Measurements from ENCODE around the gene HDAC1.
"Not testable (repeated sequence)": the region's sequence is repeated elsewhere in the genome, so short reads cannot be mapped to it uniquely, and the experiment has no call there.

Gene HDAC1

GRCh38 chr1:32274646-32275340, 17.1 kb upstream of the HDAC1 start:
- no peak for DNase-seq

GRCh38 chr1:32275424-32275823, 16.5 kb upstream of the HDAC1 start:
- no peak for DNase-seq

- no peak for DNase-seq
Measured at GRCh38 chr1:32276032-32276782, 15.7 kb upstream of the HDAC1 start.

DNA sequence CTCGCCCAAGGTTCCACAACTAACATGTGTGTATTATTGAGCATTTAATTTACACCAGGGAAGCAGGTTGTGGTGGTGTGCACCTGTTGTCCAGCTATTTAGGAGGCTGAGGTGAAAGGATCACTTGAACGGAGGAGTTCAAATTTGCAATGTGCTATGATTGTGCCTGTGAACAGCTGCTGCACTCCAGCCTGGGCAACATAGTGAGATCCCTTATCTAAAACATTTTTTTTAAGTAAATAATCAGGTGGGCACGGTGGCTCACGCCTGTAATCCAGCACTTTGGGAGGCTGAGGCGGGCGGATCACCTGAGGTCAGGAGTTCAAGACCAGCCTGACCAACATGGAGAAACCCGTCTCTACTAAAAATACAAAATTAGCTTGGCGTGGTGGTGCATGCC, 7.1 kb upstream of the HDAC1 start:
- DNase-seq, result not testable (repeated sequence)

GRCh38 chr1:32285658-32286057, 6.2 kb upstream of the HDAC1 start:
- no peak for DNase-seq

DNA sequence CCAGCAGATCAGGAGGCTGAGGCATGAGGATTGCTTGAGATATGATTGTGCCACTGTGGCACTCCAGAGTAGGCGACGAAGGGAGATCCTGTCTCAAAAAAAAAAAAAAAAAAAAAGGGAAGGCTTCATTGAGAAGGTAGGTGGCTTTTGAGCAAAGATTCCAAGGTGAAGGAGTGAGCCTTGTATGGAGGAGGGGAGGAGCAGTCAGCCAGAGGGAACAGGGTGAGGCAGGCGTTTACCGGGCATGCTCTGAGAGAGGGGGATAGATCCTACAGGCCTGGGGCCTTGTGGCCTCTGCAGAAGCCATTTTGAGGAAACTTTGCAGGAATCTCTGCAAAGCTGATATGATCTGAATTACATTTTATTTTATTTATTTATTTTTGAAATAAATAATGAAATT, 5.1 kb upstream of the HDAC1 start:
- no peak for DNase-seq

DNA sequence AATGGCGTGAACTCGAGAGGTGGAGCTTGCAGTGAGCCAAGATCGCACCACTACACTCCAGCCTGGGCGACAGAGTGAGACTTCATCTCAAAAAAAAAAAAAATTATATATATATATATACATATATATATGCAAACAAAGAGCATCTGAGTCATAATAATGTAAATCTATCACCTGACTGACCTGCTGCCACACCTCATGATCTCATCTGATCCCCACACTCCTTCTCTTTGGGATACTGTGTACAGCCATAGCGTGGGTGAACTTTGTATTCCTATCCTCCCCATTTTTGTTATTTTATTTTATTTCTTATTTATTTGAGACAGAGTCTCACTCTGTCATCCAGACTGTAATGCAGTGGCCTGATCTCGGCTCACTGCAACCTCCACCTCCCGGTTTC, 2.6 kb upstream of the HDAC1 start:
- DNase-seq, result no peak

GRCh38 chr1:32291145-32291707, 657 bp upstream of the HDAC1 start:
- peak; percentile 15 for DNase-seq

DNA sequence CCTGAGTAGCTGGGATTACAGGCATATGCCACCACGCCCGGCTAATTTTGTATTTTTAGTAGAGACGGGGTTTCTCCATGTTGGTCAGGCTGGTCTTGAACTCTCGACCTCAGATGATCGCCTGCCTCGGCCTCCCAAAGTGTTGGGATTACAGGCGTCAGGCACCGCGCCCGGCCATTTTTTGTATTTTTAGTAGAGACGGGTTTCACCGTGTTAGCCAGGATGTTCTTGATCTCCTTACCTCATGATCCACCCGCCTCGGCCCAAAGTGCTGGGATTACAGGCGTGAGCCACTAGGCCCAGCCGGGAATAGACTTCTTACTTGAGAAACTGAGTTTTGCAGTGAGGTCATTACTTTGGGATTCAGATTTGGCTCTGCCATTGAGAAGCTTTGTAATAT, 6.3 kb downstream of the HDAC1 start:
- DNase-seq, result not testable (repeated sequence)

DNA sequence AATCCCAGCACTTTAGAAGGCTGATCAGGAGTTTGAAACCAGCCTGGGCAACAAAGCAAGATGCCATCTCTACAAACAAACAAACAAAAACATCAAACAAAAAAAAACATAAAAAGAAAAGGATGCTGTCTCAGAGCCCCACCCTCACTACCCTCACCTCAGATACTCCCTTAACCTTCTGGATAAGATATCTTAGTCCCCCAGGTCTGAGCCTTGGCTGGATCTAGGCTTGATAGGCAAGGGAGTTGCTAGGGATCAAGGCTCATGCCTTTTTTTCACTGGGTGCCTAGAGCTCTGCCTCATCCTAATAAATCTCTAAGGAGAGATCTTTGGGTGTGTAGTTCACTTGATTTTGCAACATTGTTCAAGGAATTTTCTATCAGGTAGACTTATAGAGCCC, 7.4 kb downstream of the HDAC1 start:
- DNase-seq, result no peak

DNA sequence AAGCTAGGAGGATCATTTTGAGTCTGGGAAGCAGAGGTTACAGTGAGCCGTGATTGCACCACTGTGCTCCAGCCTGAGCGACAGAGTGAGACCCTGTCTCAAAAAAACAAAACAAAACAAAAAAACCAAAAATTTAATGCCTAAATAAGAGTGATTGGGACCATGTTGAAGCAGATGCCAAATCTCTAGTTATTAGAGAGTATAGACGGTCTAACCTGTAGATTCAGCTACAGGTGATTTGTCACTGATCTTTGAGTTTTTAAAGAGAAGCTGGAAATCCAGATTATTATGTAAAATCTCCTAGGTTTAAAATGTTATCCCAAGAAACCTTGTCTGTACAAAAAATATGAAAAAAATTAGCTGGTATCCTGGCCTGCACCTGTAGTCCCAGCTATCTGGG, 11.5 kb downstream of the HDAC1 start:
- no peak for DNase-seq

DNA sequence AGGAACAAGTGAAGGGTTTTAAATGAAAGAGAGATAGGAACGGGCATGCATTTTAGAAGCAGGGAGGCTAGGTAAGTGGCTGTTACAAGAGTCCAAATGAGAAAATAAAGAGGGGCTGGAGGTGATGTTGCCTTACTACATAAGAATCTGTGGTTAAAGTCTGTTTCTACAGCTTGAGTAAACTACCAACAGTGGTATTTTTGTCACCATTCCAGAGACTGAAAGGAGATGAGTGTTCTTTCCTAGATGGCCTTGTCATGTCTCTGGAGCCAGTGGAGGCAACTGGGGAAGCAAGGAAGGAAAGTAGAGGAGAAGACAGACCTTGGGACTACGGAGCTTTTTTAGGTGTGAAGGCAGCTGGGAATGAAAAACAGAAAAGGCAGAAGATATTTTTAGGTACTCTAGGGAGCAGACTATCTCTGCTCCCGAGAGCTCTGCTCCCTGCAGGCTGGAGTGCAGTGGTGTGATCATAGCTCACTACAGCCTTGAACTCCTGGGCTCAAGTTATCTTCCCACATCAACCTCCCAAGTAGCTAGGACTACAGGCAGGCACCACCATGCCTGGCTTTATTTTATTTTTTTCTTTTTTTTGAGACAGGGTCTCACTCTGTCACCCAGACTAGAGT, 12.2 kb downstream of the HDAC1 start:
- DNase-seq, result no peak

- DNase-seq, result no peak
Measured at GRCh38 chr1:32305310-32305709, 13.4 kb downstream of the HDAC1 start.

DNA sequence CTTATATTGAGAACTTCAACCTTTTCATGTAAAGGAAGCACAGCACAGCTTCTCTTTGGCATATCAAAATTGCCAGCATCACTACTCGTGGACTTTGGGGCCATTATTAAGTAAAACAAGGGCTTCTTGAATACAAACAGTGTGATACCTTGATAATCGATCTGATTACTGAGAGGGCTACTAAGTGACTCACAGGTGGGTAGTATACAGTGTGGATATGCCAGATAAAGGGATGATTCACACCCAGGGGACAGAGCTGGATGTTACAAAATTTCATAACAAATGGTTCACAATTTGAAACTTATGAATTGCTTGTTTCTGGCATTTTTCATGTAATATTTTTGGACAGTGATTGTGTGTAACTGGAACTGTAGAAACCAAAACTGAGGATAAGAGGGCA, 15.4 kb downstream of the HDAC1 start:
- DNase-seq, result no peak

DNA sequence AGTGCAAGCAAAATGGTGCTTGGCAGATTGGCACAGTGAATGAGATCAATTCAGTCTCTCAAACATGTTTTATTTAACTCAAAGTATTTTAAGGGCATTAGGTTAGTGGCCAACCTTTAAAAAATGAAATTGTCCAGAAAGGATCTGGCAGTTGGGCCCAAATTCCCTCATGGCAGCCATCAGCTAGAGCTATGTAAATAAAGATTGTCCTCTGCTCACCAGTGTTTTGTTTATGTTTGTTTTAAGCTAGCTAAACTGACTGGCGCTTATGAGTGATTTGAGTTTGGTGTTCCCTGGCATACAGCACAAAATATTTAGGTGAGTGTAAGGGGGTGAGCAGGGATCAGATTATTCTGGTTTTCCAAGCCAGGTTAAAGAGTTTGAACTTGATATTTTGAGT, 18.1 kb downstream of the HDAC1 start:
- no peak for DNase-seq

DNA sequence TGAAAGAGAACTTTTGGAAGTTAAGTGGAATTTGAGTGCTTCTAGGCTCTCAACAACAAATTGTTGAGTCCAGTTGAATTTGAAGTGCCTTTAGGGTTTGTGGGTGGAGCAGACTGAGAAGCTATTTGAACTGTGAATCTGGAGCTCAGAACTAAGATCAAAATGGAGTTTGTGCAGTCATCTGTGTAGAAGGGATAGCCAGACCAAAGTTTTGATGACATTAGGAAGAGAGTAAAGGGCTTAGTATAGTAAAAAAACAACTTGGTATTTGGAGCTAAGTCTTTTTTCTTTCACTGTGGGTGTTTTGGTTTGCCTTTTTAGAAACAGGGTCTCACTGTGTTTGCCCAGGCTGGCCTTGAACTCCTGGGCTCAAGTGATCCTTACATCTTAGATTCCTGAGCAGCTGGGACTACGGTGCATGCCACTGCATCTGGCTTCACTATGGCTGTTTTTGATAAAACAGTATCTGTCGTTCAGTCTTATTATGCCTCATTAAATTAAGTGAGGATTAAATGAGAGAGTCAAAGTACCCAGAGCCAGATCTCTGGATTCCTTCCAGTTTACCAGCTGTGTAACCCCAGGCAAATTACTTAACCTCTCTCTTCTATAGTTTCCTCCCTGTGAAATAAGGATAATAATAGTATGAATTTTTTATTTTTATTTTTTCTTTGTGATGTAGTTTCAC, 20.0 kb downstream of the HDAC1 start:
- DNase-seq, result no peak

DNA sequence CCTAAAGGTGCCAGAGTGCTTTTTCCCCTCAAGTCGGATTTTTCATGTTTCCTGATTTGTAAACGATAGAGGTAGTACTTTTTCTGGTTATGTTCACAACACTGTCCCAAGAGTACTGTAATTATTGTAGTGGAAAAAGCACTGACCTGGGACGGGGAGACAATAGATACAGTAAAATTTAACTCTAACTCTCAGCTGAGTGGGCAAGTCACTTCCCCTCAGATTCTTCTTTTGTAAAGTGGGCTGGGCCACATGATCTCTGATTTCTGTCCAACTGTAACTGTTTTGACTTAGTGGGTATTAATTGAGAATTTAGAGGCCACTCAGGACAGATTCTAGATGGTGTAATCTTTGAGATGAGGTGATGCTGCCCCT, 25.0 kb downstream of the HDAC1 start:
- DNase-seq, result no peak

DNA sequence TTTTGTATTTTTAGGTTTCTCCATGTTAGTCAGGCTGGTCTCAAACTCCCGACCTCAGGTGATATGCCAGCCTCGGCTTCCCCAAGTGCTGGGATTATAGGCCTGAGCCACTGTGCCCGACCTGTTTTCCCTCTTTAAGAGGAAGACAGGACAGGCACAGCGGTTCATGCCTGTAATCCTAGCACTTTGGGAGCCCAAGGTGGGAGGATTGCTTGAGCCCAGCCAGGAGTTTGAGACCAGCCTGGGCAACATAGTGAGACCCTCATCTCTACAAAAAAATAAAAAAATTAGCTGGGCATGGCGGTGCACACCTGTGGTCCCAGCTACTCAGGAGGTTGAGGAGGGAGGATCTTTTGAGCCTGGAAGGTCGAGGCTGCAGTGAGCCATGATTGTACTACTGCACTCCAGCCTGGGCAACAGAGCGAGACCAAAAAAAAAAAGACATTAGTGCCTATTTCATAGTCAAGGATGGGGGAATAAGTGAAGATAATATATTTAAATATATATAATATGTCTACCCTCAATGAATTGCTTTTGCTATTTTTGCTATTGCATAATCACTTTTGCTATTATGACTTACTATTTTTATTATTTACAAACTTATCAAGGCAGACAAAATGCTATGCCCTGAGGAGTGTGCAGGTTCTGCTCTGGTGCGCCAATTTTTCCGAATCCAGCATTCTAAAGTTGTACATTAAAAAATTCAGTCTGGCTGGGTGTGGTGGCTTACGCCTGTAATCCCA, 26.4 kb downstream of the HDAC1 start:
- DNase-seq, result no peak

- no peak for DNase-seq
Measured at GRCh38 chr1:32321712-32322291, 29.9 kb downstream of the HDAC1 start.

DNA sequence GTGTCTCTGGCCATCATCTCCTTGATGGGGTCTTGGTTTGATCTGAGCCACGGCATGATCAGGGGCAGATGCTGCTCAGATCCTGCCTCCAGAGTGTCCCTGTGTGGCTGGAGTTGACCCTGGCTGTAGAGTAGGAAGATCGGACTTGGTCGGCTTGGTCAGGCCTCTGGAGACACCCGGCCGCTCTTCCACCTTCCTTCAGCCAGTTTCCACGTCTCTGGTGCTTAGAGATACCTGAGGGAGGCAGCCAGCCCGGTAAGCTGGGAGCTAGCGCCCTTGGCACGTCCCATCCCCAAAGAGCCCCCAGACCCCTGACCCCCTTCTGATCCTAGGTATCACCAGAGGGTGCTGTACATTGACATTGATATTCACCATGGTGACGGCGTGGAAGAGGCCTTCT, 35.3 kb downstream of the HDAC1 start:
- no peak for DNase-seq

DNA sequence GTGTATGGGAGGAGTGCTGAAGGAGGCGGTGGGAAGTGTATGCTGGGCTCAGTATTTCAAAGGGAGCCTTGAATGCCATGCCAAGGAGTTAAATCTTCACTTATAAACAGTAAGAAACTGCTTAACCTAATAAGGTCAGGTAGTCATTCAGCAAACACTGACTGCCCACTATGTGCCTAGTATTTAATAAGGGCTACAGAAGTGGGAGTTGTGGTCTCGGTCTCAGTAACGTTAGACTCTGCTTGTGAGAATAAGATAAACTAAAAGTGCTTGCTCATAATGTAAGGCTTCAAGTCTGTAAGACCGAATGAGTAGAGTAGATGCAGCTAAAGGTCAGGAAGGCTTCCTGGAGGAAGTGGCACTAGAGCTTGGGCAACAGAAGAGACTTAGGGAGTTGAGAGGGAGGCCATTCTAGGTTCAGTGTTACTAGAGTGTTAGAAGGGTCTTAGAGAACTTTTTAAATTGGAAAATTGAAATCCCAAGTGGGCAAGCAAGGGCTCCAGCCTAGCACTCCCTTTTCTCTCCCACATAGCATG, 38.1 kb downstream of the HDAC1 start:
- no peak for DNase-seq

- DNase-seq, result no peak
Measured at GRCh38 chr1:32330558-32331151, 38.8 kb downstream of the HDAC1 start.
